HG02678 (cell line): Measurements from ENCODE around the gene ATP10B.
"Not testable (repeated sequence)": the region's sequence is repeated elsewhere in the genome, so short reads cannot be mapped to it uniquely, and the experiment has no call there.

Source experiments
- ATAC-seq: cut with Tn5 transposase; IDR thresholded peaks from one replicate; pipeline ENCODE4 v1.9.1; 2021; ENCODE audit warnings: mild to moderate bottlenecking, moderate library complexity; ENCODE audit not compliant: unreplicated experiment

Gene ATP10B

DNA sequence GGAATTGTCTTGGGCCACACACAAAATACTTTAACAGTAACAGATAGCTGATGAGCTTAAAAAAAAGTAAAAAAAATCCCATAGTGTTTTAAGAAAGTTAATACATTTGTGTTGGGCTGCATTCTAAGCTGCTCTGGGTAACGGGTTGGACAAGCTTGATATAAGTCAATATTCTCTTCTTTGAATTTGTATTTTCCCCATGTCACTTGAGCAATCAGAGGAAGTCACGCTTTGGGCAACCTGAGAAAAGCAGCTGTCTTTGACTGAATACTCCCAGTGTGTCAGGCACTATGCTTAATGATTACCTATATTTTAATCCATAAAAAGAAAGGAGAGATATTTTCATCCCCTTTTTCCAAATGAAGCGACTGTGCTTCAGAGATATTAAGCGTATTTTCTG, 84.9 kb downstream of the ATP10B start:
- no peak for ATAC-seq

DNA sequence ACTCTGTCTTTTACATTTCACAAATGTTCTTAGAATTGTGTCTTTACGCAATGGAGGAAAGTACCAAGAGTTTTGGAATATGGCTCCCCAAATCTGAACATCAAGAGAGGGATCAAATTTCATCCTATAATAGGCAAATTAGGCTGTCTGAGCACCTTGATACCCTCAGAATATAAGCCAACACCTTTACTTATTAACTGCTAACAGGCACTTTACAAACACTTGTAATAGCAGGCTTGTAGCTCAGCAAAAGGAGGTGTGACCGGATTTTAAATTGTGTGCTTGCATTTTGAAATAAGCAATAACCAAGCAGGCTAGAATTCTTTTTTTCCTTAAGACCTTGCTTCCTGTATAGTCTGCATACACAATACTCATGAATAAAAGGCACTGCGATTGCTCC, 92.0 kb downstream of the ATP10B start:
- no peak for ATAC-seq

DNA sequence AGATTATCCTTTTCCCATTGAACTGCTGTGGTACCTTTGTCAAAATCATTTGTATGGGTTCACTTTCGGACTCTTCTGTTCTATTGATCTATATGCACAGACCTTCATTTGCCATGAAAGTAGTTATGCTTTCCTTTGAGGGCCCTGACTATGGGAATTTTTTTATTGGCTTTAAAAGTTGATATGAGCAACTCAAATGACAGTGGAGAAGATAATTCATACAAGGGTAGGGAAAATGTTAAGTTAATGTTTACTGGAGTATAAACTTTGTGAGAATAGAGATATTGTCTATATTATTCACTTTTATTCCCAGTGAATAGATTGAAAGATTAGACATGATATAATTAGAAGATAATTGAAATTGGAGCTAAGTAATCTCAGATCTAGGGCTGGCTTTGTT, 94.8 kb downstream of the ATP10B start:
- no peak for ATAC-seq

DNA sequence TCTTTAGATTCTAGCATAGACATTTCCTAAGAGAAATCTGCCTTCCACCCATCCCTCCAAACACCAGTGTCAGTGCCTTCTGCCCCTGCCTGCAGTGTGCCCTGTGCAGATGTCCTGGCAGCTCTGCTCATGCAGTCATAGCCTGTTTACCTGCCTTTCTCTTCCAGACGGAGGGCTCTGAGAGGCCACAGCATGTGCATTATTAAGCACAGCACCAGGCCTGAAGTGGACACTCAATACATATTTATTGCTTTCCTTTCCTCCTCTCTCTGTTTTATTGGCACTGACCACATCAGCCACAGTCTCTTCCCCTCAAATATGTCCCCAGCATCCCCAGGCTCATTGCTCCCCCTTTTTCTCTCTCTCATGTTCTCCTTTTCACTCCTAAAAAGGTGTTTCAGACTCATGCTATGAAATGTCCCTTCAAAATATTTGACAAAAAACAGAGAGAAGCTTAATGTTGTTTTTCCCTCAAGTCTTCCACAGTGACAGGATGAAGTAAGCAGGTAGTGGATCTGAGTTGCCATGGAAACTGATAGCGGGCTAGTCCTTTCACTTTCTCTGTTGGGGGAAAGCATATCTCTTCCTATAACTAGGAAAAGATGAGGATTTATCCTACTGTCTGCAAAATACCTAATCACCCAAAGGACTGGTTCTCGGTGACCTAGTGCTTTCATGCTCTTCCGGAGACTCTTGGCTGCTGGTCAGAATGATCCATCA, 100.9 kb downstream of the ATP10B start:
- no peak for ATAC-seq

DNA sequence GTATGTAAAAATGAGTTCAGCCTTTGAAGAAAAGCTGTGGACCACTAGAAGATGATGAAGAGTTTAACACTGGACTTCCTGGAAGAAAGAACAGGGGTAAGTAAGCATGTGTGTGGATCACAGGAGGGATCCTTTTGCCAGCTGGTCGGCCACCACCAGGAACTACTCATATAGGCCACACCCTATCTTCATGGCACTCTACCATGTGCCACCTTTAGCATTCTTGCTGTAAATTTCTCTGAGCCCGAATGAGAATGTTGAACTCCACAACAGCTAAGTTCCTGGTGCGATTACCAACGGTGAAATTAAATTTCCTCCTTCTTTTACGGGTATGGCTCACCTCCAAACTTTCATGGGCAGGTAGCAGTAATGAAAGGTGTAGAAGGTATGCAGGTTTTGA, 102.3 kb downstream of the ATP10B start:
- no peak for ATAC-seq

DNA sequence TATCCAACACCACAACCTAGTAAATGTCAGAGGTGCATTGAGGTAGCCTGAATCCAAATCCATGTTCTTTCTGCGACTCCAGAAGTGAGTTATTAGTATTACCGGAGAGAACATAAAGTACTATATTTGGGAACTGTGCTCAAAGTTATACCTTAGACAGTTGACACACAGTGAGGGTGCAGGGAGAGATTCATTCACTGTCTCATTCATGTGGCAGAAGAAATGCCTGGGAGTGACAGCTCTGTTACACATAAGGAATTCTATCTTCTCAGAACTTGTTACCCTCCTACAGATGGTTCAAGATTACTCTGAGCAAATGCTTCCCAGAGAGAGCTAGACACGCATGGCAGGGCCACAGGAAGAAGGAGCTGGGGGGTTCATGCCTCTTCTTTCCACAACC, 103.0 kb downstream of the ATP10B start:
- ATAC-seq: no peak

DNA sequence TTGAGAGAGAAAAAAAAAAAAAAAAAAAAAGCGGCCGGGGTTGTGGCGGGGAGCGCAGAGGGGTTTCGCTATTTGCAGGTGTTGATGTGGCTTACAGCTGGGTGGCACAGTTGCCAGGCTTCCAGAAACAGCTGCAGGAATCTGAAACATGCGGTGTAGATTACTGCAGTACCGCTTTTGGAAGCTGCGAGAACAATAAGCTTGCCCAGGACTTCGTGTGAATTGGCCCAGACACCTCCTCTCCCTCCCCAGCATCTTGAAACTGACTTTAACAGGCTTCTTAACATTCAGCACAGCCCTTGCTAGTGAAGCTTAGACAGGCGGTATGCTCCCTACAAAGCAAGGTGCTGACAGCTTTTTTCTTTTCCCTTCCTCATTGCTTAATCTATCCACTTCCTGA, 104.0 kb downstream of the ATP10B start:
- ATAC-seq: no peak

DNA sequence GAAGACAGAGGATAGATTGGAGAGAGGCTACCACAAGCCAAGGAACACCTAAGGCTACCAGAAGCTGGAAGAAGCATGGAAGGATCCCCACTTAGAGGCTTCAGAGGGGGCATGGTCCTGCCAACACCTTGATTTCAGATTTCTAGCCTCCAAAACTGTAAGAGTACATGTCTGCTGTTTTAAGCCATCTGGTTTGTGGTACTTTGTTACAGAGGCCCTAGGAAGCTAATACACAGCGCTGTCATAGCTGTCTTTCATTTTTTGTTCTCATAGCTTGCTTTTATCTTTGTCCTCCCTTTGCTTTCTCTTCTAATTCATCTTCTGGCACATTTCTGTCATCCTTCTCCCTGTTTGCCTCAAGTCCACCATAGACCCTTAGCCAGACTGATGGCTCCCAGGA, 104.5 kb downstream of the ATP10B start:
- no peak for ATAC-seq

DNA sequence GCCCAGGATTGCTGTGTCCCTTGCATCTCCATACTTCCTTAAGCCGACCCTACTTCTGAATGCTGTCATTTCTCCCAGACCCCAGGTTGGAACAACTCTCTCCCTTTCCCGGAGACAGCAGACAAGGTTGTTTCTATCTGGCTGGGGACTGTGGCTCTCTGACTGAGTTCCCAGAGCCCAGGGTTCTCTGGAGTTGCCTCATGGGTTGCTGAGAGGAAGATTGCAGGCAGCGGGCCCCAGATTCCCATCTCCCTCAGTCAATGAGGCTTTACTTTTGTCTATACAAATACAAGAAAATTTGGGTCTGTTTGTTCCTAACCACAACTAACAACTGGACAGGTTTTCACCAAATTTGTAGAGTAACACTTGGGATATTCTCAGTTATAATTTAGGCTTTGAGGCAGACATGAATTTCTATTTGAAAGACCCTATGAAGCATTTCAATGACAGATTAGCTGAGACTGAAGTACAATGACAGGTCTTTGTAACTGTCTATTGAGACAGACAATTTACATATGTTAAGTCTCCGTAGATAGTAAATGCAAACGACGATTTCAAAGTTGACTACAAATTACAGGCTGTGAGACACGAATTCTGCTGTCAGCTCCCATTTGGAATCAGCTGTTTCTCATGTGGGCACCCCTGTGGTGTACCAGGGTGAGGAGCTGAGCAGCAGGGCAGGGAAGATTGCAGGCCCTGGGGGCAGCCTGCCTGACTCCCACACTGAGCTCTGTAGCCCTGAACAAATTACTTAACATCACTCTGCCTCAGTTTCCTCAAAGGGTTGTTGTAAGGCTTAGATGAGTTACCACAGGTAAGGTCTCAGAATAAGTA, 107.5 kb downstream of the ATP10B start:
- ATAC-seq: no peak

DNA sequence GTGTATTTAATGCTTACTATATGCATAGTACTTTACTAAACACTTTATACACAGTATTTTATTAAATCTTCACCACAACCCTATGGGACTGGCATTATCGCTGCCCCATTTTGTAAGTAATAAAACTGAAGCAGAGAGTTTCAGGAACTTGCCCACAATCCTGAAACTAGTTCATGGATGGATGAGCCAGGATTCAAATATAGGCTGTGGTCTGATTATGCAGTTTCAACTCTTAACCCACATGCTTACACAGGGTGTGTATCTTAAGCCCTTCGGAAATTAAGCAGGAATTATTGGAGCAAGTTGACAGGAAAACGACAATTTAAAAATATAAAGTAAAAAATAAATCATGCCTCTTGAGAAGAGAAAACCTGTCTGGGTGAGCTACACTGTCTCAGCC, 109.0 kb downstream of the ATP10B start:
- peak; percentile 68 for ATAC-seq

DNA sequence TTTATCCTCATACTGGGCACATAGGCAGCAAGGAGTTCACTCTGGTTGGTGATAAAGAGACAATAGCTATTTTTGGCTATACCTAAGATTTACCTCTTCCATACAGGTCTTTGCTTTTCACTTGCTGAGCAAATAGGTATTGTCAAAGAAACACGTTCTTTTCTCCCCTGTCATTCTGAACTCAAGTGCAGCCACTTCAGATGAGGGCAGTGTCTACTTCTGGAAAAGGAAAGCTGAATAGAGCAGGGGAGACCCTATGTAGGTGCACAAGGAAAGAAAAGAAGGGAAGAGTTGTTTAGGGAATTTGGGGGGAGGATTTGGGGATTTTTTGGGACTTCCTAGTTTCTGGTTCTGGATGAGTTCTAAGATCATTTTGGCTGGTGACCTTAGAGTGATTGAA, 109.6 kb downstream of the ATP10B start:
- no peak for ATAC-seq

DNA sequence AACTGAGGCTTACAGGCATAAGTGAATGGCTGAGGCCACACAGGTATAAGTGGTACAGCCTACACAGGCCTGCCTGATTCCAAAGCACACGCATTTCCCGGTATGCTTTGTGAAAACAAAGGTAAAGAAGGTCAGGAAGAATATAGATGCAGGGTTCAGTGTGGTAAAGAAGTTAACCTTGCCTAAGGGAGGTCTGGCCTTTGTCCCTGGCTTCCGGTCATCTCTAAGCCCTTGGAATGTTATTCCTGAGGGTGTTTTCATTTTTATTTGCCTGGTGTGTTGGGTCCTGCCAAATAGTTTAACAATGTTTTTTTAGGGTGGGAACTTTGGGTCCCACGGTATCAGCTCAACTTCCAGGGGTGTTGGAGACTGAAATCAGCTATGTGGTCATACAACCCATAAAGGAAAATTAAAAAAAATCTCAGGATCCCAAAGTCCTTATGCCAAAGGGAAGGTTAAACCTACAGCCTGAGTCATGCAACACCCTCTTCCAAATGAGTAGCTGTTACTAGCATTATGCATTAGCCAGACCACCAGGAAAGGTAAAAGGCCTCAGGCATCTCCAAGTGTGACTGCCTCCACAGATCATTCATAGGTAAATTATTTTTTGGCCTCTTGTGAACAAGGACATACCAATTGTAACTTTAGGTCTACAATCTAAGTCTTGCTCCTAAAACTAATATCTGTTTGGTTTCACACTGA, 124.6 kb downstream of the ATP10B start:
- no peak for ATAC-seq

DNA sequence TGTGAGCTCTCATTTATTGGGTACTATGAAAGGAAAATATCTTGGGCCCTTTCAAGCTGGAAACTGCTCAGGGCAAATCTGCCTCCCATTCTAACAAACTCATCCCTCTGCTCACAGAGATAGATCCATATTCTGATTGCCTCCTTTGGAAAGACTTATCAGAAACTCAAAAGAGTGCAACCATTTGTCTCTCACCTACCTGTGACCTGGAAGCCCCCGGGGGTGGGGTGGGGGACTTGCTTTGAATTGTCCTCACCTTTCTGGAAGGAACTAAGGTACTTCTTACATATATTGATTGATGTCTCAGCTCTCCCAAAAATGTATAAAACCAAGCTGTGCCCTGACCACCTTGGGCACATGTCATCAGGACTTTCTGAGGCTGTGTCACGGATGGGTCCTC, 125.3 kb downstream of the ATP10B start:
- ATAC-seq: no peak

DNA sequence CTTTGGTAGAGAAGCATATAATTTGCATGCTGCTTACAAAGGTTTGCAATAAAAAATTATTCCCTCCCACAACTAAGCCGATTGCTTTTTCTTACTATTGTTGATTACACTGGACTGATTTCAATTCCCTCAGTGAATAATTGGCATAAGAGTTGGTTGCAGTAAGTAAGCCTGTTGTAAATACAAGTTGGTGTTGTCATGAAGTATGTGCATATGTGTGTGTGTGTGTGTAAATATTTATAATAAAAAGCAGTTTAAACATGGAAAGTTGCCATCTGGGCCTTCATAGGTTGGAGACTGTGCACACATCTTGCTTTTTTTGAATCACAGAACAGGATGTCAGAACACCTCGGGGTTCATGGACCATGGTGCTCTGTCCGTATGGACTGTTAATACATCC, 131.2 kb downstream of the ATP10B start:
- no peak for ATAC-seq

DNA sequence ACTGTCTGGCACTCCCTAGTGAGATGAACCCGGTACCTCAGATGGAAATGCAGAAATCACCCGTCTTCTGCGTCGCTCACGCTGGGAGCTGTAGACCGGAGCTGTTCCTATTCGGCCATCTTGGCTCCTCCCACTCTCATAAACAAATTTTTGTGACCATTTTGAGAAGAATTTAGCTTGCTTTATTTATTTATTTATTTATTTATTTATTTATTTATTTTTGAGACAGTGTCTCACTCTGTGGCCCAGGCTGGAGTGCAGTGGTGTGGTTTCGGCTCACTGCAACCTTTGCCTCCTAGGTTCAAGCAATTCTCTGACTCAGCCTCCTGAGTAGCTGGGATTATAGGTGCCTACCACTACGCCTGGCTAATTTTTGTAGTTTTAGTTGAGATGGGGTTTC, 136.5 kb downstream of the ATP10B start:
- not testable (repeated sequence) for ATAC-seq

DNA sequence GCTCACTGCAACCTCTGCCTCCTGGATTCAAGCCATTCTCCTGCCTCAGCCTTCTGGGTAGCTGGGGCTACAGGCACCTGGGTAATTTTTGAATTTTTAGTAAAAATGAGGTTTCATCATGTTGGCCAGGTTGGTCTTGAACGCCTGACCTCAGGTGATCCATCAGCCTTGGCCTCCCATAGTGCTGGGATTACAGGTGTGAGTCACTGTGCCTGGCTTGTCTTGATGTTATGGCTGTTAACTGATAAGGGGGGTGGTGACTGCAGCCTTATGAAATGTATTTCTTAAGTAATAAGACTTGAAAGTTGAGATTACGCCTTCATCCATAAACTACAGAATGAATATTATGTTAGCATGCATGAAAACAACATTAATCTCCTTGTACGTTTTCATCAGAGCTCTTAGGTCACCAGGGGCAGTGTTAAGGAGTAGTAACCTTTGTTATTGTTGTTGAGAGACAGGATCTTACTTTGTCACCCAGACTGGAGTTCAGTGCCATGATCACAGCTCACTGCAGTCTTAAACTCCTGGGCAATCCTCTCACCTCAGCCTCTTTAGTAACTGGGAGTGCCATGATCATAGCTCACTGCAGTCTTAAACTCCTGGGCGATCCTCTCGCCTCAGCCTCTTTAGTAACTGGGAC, 148.3 kb downstream of the ATP10B start:
- no peak for ATAC-seq

DNA sequence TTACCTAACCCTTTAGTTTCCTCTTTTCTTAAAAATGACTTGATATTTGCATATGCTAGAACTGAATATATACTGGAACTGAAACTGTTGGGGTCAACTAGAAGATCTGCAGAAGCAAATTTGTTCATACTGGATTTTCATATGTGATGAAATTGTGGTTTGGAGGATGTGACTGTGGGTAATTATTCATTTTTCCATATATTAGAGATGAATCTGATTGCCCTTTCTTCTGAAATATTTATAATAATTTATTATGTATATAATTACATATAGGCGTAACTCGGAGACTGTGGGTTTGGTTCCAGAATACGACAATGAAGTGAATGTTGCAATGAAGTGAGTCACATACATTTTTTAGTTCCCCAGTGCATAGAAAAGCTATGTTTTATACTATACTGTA, 149.1 kb downstream of the ATP10B start:
- ATAC-seq: peak; percentile 93

DNA sequence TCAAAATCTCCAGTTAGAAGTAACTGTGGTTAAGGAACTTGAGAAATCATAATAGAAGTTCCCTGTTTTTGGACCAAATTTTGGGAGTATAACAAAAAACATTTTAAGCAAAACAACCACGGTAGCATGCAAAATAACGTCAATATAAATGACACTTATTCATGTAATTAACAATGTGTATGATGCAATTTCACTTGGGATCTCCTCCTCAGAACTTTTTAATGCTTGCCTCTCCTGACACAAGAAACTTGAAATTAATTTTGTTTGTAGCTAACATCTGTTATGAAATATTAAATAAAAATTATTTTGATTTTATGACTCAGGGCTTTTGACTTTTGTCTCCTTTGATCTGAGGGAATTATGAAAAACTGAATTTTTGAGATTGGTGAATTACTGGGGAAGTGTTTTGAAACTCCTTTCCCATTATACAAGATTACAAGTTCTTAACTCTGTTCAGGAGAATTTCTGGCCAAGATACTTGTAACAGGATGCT, 149.7 kb downstream of the ATP10B start:
- no peak for ATAC-seq

DNA sequence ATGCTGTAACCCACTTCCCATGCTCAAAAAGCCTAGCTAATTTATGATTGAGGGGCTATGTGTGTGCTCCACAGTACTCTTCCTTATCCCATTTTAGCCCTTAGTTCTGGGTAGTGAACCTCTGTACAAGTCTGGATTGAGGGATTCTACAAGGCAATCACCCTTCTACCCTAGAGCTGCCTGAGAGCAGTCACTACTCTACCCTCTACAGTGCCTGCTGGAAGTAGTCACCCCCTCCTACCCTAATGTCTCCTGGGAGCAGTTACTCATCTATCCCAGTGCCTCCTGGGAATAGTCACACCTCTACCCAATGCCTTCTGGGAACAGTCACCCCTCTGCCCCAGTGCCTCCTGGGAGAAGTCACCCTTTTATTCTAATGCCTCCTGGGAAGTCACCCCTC, 150.6 kb downstream of the ATP10B start:
- no peak for ATAC-seq

DNA sequence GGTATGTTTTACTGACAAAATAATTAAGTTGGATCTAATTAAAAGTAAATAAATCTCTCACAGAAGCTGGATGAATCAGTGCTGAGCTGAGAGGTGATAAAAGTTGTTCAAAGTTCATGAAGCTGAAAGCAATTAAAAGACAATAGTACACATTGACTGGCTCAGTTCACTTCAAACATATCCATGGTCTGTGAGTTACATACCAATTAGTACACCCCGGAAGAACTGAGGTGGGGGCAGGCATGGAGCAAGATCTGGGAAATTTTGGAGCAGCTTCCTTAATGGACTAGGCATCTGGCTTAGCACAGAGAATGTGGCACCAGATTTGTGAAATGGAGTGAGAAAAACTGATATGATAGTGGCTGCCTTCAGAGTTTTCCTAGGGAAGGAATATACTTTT, 152.7 kb downstream of the ATP10B start:
- no peak for ATAC-seq

DNA sequence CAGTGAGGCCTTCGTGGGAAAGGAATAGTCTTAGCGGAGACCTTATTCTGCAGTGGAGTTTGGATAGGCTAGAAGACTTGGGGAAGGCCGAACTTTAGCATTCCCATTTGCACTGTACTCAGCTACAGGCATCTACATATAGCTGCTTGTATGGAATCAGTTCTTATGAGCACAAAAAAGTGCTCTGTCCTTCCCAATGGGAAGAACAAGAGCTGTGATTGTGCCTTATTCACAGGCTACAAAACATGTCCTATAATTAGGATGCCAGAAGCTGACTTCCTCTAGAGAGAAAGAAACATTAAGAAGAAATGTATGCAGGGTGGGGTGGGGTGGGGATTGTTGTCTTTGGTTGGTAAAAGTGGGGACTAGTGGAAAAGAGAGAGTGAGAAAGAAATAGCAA, 154.7 kb downstream of the ATP10B start:
- no peak for ATAC-seq
